Measurements from ENCODE around the gene RANBP10.
A peak's percentile ranks its signal among the peaks of the same experiment; 100 is the strongest.
"Not testable (repeated sequence)": the region's sequence is repeated elsewhere in the genome, so short reads cannot be mapped to it uniquely, and the experiment has no call there.

The RANBP10 gene

DNA sequence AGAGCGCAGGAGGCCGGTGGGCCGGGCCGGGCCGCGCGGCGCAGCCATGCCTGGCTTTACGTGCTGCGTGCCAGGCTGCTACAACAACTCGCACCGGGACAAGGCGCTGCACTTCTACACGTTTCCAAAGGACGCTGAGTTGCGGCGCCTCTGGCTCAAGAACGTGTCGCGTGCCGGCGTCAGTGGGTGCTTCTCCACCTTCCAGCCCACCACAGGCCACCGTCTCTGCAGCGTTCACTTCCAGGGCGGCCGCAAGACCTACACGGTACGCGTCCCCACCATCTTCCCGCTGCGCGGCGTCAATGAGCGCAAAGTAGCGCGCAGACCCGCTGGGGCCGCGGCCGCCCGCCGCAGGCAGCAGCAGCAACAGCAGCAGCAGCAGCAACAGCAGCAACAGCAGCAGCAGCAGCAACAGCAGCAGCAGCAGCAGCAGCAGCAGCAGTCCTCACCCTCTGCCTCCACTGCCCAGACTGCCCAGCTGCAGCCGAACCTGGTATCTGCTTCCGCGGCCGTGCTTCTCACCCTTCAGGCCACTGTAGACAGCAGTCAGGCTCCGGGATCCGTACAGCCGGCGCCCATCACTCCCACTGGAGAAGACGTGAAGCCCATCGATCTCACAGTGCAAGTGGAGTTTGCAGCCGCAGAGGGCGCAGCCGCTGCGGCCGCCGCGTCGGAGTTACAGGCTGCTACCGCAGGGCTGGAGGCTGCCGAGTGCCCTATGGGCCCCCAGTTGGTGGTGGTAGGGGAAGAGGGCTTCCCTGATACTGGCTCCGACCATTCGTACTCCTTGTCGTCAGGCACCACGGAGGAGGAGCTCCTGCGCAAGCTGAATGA, 36.4 kb upstream of the RANBP10 start:
- POLR2A ChIA-PET: no interaction called here
- CTCF ChIA-PET: interaction anchor here (0.9 to 3.0 kb wide), 7 partner anchors 9 to 322 kb away, joined by 3 to 18 read pairs (median 6); partner anchors contain the start of genes RANBP10 and TSNAXIP1
- peak; percentile 50 for DNase-seq (ENCODE audit: extremely low spot score)
- TF ChIP-seq, protein P1, sequence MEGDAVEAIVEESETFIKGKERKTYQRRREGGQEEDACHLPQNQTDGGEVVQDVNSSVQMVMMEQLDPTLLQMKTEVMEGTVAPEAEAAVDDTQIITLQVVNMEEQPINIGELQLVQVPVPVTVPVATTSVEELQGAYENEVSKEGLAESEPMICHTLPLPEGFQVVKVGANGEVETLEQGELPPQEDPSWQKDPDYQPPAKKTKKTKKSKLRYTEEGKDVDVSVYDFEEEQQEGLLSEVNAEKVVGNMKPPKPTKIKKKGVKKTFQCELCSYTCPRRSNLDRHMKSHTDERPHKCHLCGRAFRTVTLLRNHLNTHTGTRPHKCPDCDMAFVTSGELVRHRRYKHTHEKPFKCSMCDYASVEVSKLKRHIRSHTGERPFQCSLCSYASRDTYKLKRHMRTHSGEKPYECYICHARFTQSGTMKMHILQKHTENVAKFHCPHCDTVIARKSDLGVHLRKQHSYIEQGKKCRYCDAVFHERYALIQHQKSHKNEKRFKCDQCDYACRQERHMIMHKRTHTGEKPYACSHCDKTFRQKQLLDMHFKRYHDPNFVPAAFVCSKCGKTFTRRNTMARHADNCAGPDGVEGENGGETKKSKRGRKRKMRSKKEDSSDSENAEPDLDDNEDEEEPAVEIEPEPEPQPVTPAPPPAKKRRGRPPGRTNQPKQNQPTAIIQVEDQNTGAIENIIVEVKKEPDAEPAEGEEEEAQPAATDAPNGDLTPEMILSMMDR (IDR thresholded peaks at IDR 0.05; ENCODE audit: control extremely low read depth, extremely low read depth, low read depth, missing control alignments): peak; percentile 57

- TF ChIP-seq, protein P1 (IDR thresholded peaks at IDR 0.05; ENCODE audit: control extremely low read depth, extremely low read depth, low read depth, missing control alignments): peak; percentile 87
- DNase-seq (ENCODE audit: extremely low spot score): peak; percentile 92
- POLR2A ChIA-PET: no interaction called here
- CTCF ChIA-PET: interaction anchor here (1.0 to 1.5 kb wide), 4 partner anchors 21 to 230 kb away, joined by 3 to 10 read pairs (median 3); no protein-coding TSS in a partner anchor
Measured at GRCh38 chr16:67841816-67842508, 35.6 kb upstream of the RANBP10 start, which contains the start of gene THAP11. TSS of gene THAP11 (plus strand) at chr16:67842320. CDS start at chr16:67842555, 235 bp downstream.

- no peak for DNase-seq (ENCODE audit: extremely low spot score)
- ChIA-PET CTCF (interaction anchor here (0.7 to 1.5 kb wide), 7 partner anchors 8 to 231 kb away, joined by 3 to 10 read pairs (median 3); no protein-coding TSS in a partner anchor), POLR2A (no interaction called here)
- TF ChIP-seq, protein P1 (IDR thresholded peaks at IDR 0.05; ENCODE audit: control extremely low read depth, extremely low read depth, low read depth, missing control alignments): no peak
Measured at GRCh38 chr16:67841198-67841815, 34.9 kb upstream of the RANBP10 start.

DNA sequence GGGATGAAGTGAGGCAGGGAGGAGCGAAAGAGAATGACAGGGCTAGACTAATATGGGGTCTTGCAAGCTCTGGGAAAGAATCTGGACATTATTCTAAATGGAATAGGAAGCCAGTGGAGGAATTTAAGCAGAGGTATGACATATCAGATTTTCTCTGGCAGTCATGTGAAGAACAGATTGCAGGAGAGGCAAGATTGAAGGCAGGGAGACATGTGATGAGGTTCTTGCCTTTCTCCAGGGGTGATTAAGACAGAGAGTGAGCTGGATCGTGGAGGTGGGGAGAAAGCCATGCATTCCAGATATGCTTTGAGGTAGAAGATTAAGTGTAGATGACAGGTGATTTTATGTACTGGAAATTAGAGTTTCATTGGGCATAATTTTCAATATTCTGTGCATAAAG, 31.5 kb upstream of the RANBP10 start:
- CTCF ChIA-PET: interaction anchor here (1.0 to 2.5 kb wide), 5 partner anchors 8 to 165 kb away, joined by 3 to 13 read pairs (median 4); partner anchors contain the start of gene NUTF2
- POLR2A ChIA-PET: no interaction called here
- TF ChIP-seq, protein P1 (IDR thresholded peaks at IDR 0.05; ENCODE audit: control extremely low read depth, extremely low read depth, low read depth, missing control alignments): no peak
- no peak for DNase-seq (ENCODE audit: extremely low spot score)

DNA sequence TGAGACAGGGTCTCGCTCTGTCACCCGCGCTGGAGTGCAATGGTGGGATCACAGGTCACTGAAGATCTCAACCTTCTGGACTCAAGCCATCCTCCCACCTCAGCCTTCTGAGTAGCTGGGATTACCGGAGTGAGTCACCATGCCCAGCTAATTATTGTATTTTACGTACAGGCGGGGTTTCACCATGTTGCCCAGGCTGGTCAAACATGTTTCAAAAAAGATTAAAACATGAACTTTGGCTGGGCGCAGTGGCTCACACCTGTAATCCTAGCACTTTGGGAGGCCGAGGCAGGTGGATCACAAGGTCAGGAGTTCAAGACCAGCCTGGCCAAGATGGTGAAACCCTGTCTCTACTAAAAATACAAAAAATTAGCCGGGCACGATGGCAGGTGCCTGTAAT, 30.8 kb upstream of the RANBP10 start:
- DNase-seq (ENCODE audit: extremely low spot score): not testable (repeated sequence)

GRCh38 chr16:67834242-67834614, 27.9 kb upstream of the RANBP10 start:
- CTCF ChIA-PET: interaction anchor here (0.7 to 11.3 kb wide), 6 partner anchors 9 to 313 kb away, joined by 3 to 159 read pairs (median 4); no protein-coding TSS in a partner anchor
- TF ChIP-seq, protein P1 (IDR thresholded peaks at IDR 0.05; ENCODE audit: control extremely low read depth, extremely low read depth, low read depth, missing control alignments): no peak
- DNase-seq (ENCODE audit: extremely low spot score): no peak

More for the DNA sequence above, 30.8 kb upstream of the RANBP10 start:
- POLR2A ChIA-PET: not testable (repeated sequence)
- CTCF ChIA-PET: interaction anchor here (1.0 to 2.5 kb wide), 5 partner anchors 9 to 164 kb away, joined by 3 to 13 read pairs (median 4); partner anchors contain the start of gene NUTF2

More at GRCh38 chr16:67834242-67834614, 27.9 kb upstream of the RANBP10 start:
- POLR2A ChIA-PET: interaction anchor here (0.6 to 1.0 kb wide), 2 partner anchors 10 to 16 kb away, joined by 3 read pairs; no protein-coding TSS in a partner anchor

Measured in GM10248 (cell line).